IMR-90 (cell line): ENCODE data around the gene WLS. TPM values are rescaled to one million over a fixed set of nuclear protein-coding genes. Genes with fewer than 3 reads are reported as not detected.
"Not testable (repeated sequence)": the region's sequence is repeated elsewhere in the genome, so short reads cannot be mapped to it uniquely, and the experiment has no call there.

ENCODE experiments used
- ATAC-seq: fragments of 200-7000 bp; cut with Tn5 transposase; 2 replicates; pipeline ENCODE4 v1.9.1; 2020; ENCODE audit warnings: low read depth, mild to moderate bottlenecking, moderate library complexity
- BruUV-seq: library from RNA; stranded (reverse); fragments of 400-500 nt; replicated peaks from 2 replicates; lab custom pipeline; 2021; lab: Mats Ljungman, UMichigan
- CTCF ChIA-PET: fragments of 300-600 bp; formaldehyde crosslinking; extraction: SDS; loops from one replicate; lab custom pipeline; 2021; ENCODE audit warnings: antibody characterized with exemption; lab: Yijun Ruan, JAX
- POLR2A ChIA-PET: fragments of 300-600 bp; sonication (Branson Sonifier 250); formaldehyde crosslinking; loops from one replicate; lab custom pipeline; 2022; ENCODE audit warnings: antibody characterized with exemption; ENCODE audit not compliant: unreplicated experiment; lab: Charles Lee
- DNase-seq: peaks from one replicate; pipeline ENCODE4 v3.0.0; 2013
- H2AFZ ChIP-seq: replicated peaks from 2 replicates; pipeline ENCODE3; 2013; ENCODE audit warnings: low read length, mild to moderate bottlenecking; ENCODE audit not compliant: poor library complexity
- H2AK5ac ChIP-seq: 2 replicates; pipeline ENCODE4 v1.6.1; 2013; ENCODE audit warnings: low read depth, low read length, inconsistent platforms
- H2AK9ac ChIP-seq: replicated peaks from 2 replicates; pipeline ENCODE3; 2013; ENCODE audit warnings: mild to moderate bottlenecking, low read depth, low read length, moderate library complexity; ENCODE audit not compliant: poor library complexity
- H2BK120ac ChIP-seq: 2 replicates; pipeline ENCODE4 v1.6.1; 2013; ENCODE audit warnings: low read depth, low read length, inconsistent platforms
- H2BK15ac ChIP-seq: 3 replicates; pipeline ENCODE4 v1.6.1; 2013; ENCODE audit warnings: low read depth, low read length, inconsistent platforms
- H2BK20ac ChIP-seq: 2 replicates; pipeline ENCODE4 v1.6.1; 2013; ENCODE audit warnings: low read depth, mild to moderate bottlenecking, inconsistent platforms, low read length, moderate library complexity
- H2BK5ac ChIP-seq: 2 replicates; pipeline ENCODE4 v1.6.1; 2013; ENCODE audit warnings: mild to moderate bottlenecking, low read depth, low read length, inconsistent platforms; ENCODE audit not compliant: poor library complexity, severe bottlenecking
- H3K14ac ChIP-seq: replicated peaks from 2 replicates; pipeline ENCODE4 v1.6.1; 2013; ENCODE audit warnings: low read depth, low read length, inconsistent platforms
- H3K18ac ChIP-seq: 2 replicates; pipeline ENCODE4 v1.6.1; 2013; ENCODE audit warnings: low read depth, low read length, control low read depth
- H3K23ac ChIP-seq: 2 replicates; pipeline ENCODE4 v1.6.1; 2013; ENCODE audit warnings: low read depth, low read length, inconsistent platforms
- H3K27ac ChIP-seq: 2 replicates; pipeline ENCODE4 v1.5.1; 2013; ENCODE audit warnings: mild to moderate bottlenecking, control low read depth, low read length; ENCODE audit not compliant: insufficient read depth
- H3K27me3 ChIP-seq: 2 replicates; pipeline ENCODE4 v1.6.1; 2013; ENCODE audit warnings: low read length; ENCODE audit not compliant: control insufficient read depth, insufficient read depth
- H3K36me3 ChIP-seq: 2 replicates; pipeline ENCODE4 v1.6.1; 2013; ENCODE audit warnings: low read length, mixed read lengths; ENCODE audit not compliant: control insufficient read depth, insufficient read depth
- H3K4ac ChIP-seq: 2 replicates; pipeline ENCODE4 v1.6.1; 2013; ENCODE audit warnings: low read depth, low read length, inconsistent platforms
- H3K4me1 ChIP-seq: 2 replicates; pipeline ENCODE4 v1.6.1; 2013; ENCODE audit warnings: low read length, mixed read lengths; ENCODE audit not compliant: control insufficient read depth, insufficient read depth
- H3K4me2 ChIP-seq: 2 replicates; pipeline ENCODE4 v1.6.1; 2013; ENCODE audit warnings: low read depth, mild to moderate bottlenecking, control low read depth, low read length, moderate library complexity
- H3K4me3 ChIP-seq: 2 replicates; pipeline ENCODE4 v1.5.1; 2013; ENCODE audit warnings: low read depth, mild to moderate bottlenecking, control low read depth, low read length, moderate library complexity; ENCODE audit not compliant: insufficient read depth
- H3K56ac ChIP-seq: 2 replicates; pipeline ENCODE4 v1.6.1; 2013; ENCODE audit warnings: low read length, inconsistent platforms; ENCODE audit not compliant: insufficient read depth; ENCODE audit errors: extremely low read depth
- H3K79me1 ChIP-seq, 2 experiments: 2 replicates each; pipeline ENCODE4 v1.6.1; 2013; ENCODE audit warnings: low read length in 2 of 2, inconsistent platforms in 1 of 2, low read depth in 1 of 2
- H3K9ac ChIP-seq: 2 replicates; pipeline ENCODE4 v1.6.1; 2013; ENCODE audit warnings: low read depth, low read length, control low read depth
- H3K9me1 ChIP-seq: 2 replicates; pipeline ENCODE4 v1.6.1; 2013; ENCODE audit warnings: low read length, inconsistent platforms; ENCODE audit not compliant: insufficient read depth
- H3K9me3 ChIP-seq: 2 replicates; pipeline ENCODE4 v1.6.1; 2013; ENCODE audit warnings: low read length; ENCODE audit not compliant: control insufficient read depth, insufficient read depth
- H4K20me1 ChIP-seq: 2 replicates; pipeline ENCODE4 v1.6.1; 2013; ENCODE audit warnings: low read length, inconsistent platforms; ENCODE audit not compliant: insufficient read depth
- H4K5ac ChIP-seq: 2 replicates; pipeline ENCODE4 v1.6.1; 2013; ENCODE audit warnings: mild to moderate bottlenecking, low read depth, low read length, control low read depth
- H4K8ac ChIP-seq, 2 experiments: 2 replicates each; pipeline ENCODE4 v1.6.1; 2013; ENCODE audit warnings: low read depth in 2 of 2, low read length in 2 of 2, control low read depth in 1 of 2, inconsistent platforms in 1 of 2
- H4K91ac ChIP-seq: 2 replicates; pipeline ENCODE4 v1.6.1; 2013; ENCODE audit warnings: low read depth, low read length, inconsistent platforms; ENCODE audit not compliant: insufficient read depth
- WGBS, 2 experiments: methylation state at CpG; one replicate each; pipeline versions ENCODE4 v1.1.5 to v1.1.7; 2013; ENCODE audit warnings: missing lambda C conversion rate in 2 of 2; ENCODE audit not compliant: insufficient read length in 1 of 2; ENCODE audit errors: extremely low coverage in 2 of 2; 5-methylcytosine and 5-hydroxymethylcytosine counted together
- dilution Hi-C: fragments of 300-500 bp; cut with HindIII; formaldehyde crosslinking; loops from one replicate; pipeline ENCODE4 v1.14.3; 2018; ENCODE audit warnings: low sequenced_read_pairs; ENCODE audit not compliant: unreplicated experiment
- in situ Hi-C: fragments of 300-500 bp; cut with MboI; formaldehyde crosslinking; loops from 3 replicates; pipeline ENCODE4 v1.14.3; 2019; ENCODE audit warnings: low sequenced_read_pairs, inconsistent platforms, mixed read lengths
- intact Hi-C: fragments of 100-400 bp; cut with micrococcal nuclease; formaldehyde crosslinking; loops from 2 replicates; pipeline ENCODE4 v1.10.0; 2022
- polyA plus RNA-seq, 3 experiments: library from polyadenylated mRNA; depleted of rRNA; stranded (reverse); fragments of >200 nt; gene quantifications; 2 replicates each; pipeline ENCODE4 v1.2.3, GENCODE V29; 2012; ENCODE audit warnings: low replicate concordance in 1 of 3
- total RNA-seq: library from RNA; depleted of rRNA; stranded (reverse); fragments of >200 nt; gene quantifications from 2 replicates; pipeline ENCODE4 v1.2.3, GENCODE V29; 2012

Gene WLS
- total and polyA plus RNA-seq, 2 of the 4 experiments (the other 2 are of a cell fraction): 152 to 157 TPM

- H3K9ac ChIP-seq, H3K27me3 ChIP-seq, H2BK120ac ChIP-seq, dilution Hi-C loops, H2AK9ac ChIP-seq, CTCF ChIA-PET, H3K27ac ChIP-seq, H3K4me3 ChIP-seq, H2BK20ac ChIP-seq, H3K36me3 ChIP-seq, H2BK15ac ChIP-seq, H2BK5ac ChIP-seq, H2AFZ ChIP-seq, DNase-seq, H3K18ac ChIP-seq, H3K9me3 ChIP-seq, POLR2A ChIA-PET, H3K4me2 ChIP-seq, H4K8ac ChIP-seq, H4K20me1 ChIP-seq, H2AK5ac ChIP-seq, H3K14ac ChIP-seq, BruUV-seq, H3K4ac ChIP-seq, ATAC-seq, H4K91ac ChIP-seq, H3K23ac ChIP-seq, H4K5ac ChIP-seq, H3K56ac ChIP-seq, in situ Hi-C loops: not testable (repeated sequence)
- intact Hi-C loops: loop anchor here (5.0 kb wide), 1 partner anchor 171 kb away; no protein-coding TSS in a partner anchor
- WGBS, 2 experiments: no CpG with 5 or more reads among the region's 1 CpG
- peaks cover 22% of the 10 kb centered on the region for H3K4me1 ChIP-seq
- H3K9me1 ChIP-seq: peaks cover 16% of the 10 kb centered on the region
- peaks cover 43 to 73% of the 10 kb centered on the region in 2 experiments for H3K79me1 ChIP-seq
These were observed 60.5 kb downstream of the WLS start for GRCh38 chr1:68171795-68172194.
